HUDEP-2 (cell line): ENCODE results near the gene TRAF7.

Experiments used
- DNase-seq, 76 experiments: peaks; one replicate each; lab custom pipeline; 2025; ENCODE audit not compliant: unreplicated experiment in 76 of 76; lab: John Stamatoyannopoulos, UW

Gene TRAF7

DNA sequence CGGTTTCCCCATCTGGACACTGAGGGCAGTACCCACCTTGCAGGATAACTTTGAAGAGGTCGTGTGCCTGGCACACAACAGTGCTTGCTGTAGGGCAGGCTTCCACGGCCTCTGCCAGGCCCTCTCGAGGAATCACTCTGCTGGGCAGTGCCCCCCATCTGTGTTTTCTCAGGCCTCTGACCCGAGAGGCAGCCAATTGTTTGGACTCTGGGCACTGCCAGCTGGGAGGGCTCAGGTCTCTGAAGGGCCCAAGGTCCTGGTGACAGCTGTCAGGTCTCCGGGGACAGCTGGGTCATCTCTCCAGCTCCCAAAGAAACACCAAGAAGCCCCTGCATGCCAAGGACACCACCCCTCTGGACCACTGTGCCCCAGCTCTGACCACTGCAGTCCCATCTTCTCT lies 8.2 kb upstream of the TRAF7 start:
- DNase-seq: no peak

DNA sequence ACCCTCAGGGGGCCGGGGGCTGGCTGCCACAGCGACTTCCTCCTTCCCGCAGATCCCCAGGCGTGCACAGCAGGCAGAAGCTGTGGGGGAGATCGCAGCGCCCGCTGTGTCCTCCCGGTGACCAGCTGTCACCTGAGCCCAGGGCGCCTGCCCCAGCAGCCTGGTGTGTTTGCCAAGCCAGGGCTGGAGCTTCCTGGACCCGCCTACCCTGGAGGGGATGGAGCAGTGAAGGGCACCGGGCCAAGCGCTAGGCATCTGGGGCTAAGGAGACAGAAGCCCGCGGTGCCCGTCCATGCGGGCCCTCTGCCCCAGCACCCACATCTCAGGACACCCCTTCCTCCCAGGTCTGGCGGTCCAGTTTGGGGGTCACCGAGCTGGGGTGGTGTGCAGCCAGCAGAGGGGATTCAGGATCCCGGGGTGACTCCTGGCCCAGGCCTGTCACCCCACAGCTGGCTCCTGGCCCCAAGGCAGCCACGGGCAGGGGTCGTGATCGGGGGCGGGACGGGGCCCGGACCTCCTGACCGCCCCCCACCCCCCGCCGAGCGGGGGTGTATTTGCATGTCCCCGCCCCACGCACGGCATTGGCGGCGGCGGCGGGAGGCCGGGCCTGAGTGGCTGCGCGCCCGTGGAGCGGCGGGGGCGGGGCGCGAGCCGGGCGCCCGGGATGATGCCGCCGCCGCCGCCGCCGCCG lies 7.5 kb upstream of the TRAF7 start, which contains the start of gene RAB26:
Gene RAB26 (plus strand): TSS at position 645 of the 691 bp plus-strand sequence. CDS start 159 bp downstream, outside the sequence.
- peak in 43 of 76 experiments; percentile 20 to 65 (median 35) for DNase-seq

DNA sequence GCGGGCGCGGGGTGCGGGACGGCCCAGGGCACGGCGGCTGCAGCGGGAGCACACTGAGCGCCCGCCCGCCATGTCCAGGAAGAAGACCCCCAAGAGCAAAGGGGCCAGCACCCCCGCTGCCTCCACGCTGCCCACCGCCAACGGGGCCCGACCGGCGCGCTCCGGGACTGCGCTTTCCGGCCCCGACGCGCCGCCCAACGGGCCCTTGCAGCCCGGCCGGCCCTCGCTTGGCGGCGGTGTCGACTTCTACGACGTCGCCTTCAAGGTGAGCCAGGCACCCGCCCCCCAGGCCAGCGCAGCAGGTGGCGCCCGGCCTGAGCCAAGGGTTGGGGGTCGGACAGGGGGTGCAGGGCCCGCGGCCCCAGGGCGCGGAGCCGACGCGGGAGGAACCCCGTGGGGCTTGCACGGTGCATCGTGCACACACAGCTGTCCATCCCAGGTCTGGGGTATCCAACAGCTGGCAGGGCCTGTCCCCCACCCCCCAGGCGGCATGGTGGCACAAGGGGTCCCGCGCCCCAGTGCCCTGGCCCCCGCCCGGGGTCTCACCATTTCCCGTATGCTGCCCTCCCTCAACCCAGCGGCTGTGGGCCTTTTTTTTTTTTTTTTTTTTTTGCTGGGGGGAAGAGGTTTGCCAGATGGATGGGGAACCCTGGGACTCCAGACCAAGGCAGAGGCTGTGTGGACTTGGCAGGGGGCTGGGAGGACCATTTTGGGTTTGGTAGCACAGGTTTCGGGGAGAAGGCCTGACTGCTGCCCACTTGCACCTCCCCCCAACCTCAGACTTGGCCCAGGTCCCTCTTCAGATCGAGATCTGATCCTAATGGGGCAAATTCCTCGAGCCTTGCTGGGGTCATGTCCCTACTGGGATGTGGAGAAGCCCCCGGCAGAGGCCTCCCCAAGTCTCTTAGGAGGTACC lies 6.6 kb upstream of the TRAF7 start:
- peak in 7 of 76 experiments; percentile 10 to 43 (median 18) for DNase-seq

DNA sequence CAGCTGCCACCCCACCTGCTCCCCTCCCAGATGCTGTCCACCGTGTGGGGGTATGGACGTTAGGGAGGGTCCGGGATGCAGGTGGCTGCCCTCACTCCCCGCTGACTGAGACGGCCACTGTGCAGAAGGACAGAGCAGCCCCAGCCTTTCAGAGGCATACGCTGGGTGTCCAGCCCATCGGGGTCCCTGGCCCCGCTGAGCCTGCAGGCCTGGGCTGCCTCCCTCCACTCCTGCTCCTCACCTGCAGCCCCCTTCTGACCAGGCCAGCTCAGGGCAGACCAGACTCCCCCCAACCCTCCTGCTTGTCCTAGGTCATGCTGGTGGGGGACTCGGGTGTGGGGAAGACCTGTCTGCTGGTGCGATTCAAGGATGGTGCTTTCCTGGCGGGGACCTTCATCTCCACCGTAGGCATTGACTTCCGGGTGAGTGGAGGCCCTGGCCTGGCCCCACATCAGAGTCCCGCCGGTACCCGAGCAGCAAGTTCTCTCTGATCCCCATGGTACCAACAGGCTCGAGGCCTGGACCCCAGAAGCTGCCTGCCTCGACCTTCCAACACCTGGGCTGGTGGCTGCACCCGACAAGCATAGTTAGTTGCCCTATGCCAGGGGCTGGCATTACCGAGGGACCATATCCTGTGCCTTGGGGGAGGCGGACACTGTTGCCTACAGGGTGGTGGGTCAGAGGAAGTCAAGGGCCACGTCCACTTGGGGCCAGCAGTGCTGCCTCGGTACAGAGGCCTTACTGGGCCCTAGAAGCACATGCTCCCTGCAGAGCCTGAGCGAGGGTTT lies 5.8 kb upstream of the TRAF7 start:
- peak in 14 of 76 experiments; percentile 7 to 52 (median 39) for DNase-seq

DNA sequence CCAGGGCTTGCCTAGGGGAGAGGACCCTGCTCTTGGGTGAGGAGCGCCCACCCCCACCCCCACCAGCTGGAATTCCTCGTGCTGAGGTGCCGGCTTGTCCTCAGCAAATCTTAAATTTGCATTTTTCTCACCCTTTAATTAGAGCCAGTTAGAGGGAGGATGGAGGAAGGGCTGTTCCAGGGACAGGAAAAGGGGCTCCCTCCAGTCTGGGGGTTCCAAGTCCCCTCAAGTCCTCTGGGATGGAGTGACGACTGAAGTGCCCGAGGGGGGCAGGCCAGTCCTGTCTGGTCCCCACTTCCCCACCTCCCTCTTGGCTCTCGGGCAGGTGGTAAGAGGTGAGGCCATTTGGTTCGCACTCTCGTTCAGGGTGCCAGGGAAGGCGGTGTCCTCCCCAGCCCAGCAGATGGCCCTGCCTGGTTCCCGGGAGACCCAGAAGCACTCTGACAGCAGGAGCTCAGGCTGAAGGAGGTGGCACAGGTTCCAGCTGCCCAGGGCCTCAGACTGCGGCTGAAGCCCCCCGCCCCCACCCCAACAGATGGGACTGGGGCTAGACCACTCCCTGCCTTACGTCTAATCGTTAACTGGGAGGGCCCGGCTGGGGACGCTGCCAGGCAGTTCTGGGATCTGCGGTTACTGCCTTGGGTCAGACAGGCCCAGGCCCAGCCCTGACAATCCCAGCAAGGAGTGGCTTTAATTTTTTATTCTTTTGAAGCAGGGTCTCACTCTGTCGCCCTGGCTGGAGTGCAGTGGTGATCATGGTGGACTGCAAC lies 5.0 kb upstream of the TRAF7 start:
- peak in 65 of 76 experiments; percentile 19 to 82 (median 56) for DNase-seq

DNA sequence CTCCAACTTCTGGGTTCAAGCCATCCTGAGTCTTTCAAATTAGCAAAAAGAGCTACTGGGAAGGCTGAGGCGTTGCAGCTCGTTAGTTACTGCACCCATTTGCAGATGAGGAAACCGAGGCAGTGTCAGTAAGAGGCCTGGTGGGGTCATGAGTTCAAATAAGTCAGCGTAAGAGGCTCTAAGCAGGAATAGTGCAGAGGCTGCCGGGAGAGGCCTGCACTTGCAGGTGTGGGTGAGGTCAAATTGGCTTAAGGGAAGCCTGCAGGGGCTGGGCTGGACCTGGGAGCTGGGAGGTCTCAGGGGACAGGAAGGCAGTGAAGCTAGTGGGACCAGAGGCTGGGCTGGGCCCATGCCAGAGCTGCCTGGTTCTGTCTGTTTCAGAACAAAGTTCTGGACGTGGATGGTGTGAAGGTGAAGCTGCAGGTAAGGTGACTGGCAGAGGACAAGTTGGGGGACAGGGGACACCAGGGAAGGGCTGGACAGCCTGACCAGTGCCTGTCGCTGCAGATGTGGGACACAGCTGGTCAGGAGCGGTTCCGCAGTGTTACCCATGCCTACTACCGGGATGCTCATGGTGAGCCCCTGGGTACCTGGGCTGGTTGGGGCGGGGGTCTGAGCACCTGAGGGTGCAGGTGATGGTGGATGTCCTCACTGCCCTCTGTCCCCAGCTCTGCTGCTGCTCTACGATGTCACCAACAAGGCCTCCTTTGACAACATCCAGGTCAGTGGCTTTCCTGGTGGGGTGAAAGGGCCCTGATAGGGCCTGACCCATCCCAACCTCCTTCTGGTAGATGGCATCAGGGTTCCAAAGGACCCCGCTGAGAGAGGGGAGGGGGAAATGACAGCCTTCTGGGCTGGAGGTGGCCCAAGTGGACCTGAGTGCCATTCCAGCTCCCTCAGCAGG lies 4.1 kb upstream of the TRAF7 start:
- peak in 22 of 76 experiments; percentile 17 to 74 (median 44) for DNase-seq

- peak in 24 of 76 experiments; percentile 9 to 65 (median 34) for DNase-seq
These were observed 2.7 kb upstream of the TRAF7 start for GRCh38 chr16:2152695-2153506.

DNA sequence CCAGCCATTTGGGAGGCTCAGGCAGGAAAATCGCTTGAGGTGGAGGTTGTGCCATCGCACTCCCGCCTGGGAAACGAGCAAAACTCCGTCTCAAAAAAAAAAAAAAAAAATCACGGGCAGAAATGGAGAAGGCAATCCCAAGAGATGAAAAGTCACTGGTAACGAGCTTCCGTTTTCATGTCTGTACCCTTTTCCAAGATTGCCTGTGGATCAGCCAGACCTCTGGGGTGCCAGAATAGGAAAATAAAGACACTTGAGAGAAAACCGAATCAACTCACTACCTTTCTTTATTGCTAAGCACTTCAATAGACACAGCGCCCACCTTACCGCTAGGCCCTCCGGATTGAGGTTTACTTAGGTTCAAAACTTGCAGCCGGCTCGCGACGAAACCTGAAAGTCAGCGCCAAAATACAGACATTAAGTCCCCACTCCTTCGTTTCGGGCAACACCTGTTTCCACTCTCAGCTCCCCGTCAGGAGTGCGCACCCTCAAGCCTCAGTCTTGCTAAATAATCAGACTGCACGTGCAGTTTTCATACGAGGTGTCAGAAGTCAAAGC lies 970 bp upstream of the TRAF7 start:
- DNase-seq: peak in 11 of 76 experiments; percentile 4 to 70 (median 46)

DNA sequence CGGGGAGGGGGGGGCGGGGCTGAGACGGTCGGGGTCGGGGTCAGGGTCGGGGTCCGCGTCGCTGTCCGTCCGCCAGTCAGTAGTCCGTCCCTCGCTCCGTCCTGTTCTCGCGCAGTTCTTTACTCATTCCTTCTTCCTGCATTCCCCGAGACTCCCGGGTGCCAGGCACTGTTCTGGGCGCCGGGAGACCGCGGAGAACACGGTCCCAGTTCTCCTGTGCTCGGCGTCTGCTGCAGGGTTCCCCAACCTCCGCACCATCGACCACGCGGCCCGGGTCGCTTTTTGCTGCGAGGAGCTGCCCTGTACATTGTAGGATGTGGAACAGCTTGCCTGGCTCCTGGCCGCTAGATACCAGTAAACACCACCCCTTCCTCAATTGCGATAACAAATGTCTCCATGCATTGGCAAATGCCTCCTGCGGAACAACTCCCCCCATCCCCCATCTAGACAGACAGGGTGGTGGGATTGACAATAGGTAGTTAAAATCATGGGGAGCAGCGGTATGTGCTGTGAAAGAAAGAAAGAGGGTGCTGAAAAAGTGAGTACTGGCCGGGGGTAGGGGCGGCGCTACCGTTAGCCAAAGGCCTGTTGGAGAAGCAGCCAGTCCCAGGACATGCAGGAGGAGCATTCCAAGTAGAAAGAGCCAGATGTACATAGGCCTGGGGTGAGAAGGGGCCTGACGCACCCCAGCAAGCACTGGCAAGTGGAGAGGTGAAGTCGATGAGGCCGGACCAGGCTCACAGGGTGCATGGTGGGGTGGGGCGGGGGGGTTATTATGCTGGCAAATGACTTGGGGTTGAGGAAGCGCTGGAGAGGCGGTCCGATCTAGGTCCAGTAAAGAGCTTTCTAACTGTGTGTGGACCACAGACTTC lies 631 bp downstream of the TRAF7 start:
- peak in 23 of 76 experiments; percentile 10 to 61 (median 23) for DNase-seq

DNA sequence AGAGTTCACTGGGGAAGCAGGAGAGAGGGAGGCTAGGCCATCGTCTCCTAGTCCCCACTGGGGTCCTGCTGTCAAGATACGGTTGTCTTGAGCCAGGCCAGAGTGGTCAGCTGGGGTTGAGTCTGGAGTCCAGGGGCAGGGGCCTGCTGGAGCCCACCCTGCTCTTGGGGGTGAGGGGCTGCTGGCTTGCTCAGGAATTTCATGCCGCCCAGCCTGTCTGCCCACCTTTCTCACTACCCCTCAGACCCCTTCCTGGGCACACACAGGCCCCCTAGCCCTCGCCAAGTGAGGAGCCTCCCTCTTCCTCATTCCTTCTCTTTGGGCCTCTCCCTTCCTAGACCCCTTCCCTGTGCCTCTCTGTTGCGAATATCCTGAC lies 1.3 kb downstream of the TRAF7 start:
- DNase-seq: no peak

DNA sequence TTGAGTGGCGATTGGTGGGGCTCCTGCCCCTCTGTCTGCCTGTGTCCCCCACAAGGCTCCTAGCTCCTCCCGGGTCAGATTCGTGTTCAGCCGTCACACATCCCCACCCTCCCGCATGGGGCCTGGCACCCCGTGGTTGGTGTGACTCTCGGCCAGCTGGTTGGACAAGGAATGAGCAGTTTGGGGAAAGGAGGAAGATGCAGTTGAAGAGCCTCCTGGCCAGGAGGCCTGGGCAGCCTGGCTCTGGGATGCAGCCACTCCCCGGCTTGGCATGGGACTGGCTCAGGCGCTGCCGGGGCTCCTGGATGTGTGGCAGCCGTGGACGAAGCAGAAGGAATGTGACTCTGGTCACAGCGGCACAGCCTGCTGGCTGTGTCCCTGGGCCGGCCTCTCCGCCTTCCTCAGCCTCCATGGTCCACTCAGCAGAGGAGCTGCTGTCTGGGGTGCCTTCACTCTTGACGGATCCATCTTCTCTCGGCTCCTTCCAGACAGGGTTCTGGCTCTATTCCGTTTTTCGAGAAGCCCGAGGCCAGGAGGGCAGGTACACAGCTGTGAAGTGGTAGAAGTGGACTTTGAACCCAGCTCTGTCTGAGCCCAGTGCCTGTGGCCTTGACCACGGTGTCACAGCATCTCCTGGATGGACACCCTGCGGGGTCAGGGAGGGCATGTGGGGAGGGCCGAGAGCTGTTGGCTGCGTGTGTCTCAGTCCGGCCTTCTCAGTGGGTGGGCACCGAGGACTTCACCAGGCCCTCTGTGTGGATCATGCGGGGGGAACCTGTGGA lies 2.1 kb downstream of the TRAF7 start:
- no peak for DNase-seq

GRCh38 chr16:2158262-2158638 lies 2.7 kb downstream of the TRAF7 start:
- DNase-seq: no peak

- peak in 59 of 76 experiments; percentile 7 to 86 (median 52) for DNase-seq
These were observed 3.7 kb downstream of the TRAF7 start for GRCh38 chr16:2159175-2159838.

- DNase-seq: no peak
These were observed 5.5 kb downstream of the TRAF7 start for GRCh38 chr16:2160915-2161551.

GRCh38 chr16:2161911-2162310 lies 6.3 kb downstream of the TRAF7 start:
- DNase-seq: no peak
